A375 (cell line): Measurements from ENCODE around the gene PLXNB1. TPM values are rescaled to one million over a fixed set of nuclear protein-coding genes. Genes with fewer than 3 reads are reported as not detected.

ENCODE experiments used
- small RNA-seq: library from RNA; depleted of rRNA; stranded (forward); fragments of <200 nt; gene quantifications from one replicate; pipeline ENCODE3, GENCODE V24; 2014
- total RNA-seq: library from RNA; depleted of rRNA; stranded (reverse); fragments of >200 nt; shearing (Covaris generic); gene quantifications from 2 replicates; pipeline ENCODE4 v1.2.3, GENCODE V29; 2014; rRNA removed

PLXNB1 gene, protein sequence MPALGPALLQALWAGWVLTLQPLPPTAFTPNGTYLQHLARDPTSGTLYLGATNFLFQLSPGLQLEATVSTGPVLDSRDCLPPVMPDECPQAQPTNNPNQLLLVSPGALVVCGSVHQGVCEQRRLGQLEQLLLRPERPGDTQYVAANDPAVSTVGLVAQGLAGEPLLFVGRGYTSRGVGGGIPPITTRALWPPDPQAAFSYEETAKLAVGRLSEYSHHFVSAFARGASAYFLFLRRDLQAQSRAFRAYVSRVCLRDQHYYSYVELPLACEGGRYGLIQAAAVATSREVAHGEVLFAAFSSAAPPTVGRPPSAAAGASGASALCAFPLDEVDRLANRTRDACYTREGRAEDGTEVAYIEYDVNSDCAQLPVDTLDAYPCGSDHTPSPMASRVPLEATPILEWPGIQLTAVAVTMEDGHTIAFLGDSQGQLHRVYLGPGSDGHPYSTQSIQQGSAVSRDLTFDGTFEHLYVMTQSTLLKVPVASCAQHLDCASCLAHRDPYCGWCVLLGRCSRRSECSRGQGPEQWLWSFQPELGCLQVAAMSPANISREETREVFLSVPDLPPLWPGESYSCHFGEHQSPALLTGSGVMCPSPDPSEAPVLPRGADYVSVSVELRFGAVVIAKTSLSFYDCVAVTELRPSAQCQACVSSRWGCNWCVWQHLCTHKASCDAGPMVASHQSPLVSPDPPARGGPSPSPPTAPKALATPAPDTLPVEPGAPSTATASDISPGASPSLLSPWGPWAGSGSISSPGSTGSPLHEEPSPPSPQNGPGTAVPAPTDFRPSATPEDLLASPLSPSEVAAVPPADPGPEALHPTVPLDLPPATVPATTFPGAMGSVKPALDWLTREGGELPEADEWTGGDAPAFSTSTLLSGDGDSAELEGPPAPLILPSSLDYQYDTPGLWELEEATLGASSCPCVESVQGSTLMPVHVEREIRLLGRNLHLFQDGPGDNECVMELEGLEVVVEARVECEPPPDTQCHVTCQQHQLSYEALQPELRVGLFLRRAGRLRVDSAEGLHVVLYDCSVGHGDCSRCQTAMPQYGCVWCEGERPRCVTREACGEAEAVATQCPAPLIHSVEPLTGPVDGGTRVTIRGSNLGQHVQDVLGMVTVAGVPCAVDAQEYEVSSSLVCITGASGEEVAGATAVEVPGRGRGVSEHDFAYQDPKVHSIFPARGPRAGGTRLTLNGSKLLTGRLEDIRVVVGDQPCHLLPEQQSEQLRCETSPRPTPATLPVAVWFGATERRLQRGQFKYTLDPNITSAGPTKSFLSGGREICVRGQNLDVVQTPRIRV (N-terminal part only)
- total RNA-seq, result 25.6 and 29.2 TPM in 2 replicates

DNA sequence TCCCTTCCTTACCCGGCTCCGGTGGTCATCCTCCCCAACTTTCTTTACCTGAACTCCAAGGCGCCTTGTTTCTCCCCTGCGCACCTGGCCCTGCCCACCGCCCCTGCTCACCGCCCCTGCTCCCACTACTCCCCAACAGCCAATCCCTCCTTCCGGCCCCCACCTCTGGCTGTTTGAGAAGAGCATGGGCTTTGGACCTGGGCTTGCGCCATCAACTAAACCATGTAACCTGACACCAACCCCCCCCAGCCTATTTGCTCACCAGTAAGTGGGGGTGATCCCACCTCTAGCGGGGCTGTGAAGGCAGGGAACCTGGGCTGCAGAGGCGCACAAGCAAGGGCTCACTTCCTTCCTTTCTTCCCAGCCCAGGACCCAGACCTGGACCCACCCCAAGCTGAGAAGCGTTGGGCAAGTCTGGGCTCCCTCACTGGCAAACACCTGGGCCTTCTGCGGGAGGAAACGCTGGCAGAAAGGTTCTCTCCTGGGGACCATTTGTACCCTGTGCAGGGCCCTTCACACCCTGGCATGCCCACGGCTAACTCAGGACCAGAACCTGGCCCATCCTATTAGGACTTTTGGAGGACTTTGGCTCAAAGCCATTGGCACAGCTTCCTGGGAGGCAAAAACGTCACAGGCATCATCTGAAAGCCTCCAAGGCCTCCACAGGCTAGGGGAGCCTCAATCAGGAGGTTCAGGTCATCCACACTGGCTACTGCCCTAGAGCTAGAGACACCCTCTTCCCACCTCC, at the start of gene PLXNB1:
Gene PLXNB1 (minus strand): TSS at position 127 of the 748 bp plus-strand sequence. CDS start 5,475 bp downstream, outside the sequence.

DNA sequence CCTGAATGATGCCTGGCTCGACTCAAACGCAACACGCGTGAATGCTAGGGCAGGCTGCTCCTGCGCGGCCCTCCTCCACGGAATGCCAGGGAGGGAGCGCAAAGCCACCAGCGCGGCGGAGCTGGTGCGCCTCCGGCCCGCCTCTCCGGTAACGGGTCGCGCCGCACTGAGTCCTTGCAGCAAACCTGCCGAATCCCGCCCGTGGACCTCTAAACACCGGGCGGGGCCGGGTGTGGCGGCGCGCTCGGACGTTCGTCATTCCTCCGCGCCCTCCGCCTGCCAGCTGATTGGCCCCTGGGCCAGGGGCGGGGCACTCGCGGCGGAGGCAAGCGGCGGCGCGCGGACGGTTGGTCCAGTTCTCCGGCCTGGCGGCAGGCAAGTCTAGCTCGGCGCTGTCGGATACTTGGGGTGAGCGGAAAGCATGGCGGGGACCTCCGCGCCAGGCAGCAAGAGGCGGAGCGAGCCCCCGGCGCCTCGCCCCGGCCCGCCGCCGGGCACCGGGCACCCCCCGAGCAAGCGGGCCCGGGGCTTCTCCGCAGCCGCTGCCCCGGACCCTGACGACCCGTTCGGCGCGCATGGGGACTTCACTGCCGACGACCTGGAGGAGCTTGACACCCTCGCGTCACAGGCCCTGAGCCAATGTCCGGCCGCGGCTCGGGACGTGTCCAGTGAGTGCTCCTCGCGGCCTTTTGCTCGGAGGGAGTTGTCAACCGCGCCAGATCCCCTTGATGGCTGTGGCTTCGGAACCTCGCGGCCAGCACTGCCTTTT, 16.7 kb upstream of the PLXNB1 start, which contains the start of gene ATRIP:
Gene ATRIP (plus strand): TSS at position 313 of the 769 bp plus-strand sequence. CDS start 109 bp downstream, at position 422.

DNA sequence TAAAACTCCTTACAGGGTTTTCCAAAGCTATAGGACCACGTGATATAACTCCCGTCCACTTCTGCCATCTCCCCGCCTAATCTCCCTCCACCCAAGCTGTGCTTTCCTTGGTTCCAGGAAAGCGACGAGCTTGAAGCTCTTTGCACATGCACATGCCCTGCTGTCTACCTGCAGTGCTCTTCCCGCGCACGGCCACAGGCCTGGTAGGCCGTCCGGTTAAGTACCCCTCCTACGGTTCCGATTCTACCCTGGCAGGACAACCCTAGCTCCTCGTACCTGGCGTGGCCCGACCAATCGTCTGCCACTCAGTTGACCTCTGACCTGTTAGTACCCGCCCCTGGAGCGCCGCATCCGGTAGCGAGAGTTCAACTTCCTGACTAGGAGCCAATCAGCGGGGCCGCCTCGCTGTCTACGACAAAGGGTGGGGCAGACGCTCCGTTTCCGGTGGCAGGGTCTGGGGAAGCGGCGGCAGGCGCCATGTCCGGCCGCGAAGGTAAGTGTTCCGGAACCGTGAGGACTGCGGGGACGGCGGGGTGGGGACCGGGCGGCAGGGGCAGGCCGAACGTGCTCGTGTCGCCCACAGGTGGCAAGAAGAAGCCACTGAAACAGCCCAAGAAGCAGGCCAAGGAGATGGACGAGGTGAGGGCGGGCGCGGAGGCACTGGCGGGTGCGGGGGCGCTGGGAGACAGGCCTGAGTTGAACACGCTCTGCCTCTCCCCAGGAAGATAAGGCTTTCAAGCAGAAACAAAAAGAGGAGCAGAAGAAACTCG, 10.1 kb upstream of the PLXNB1 start, which contains the start of the genes CCDC51 and TMA7:
Gene CCDC51 (minus strand): TSS at position 300 of the 770 bp plus-strand sequence. CDS start 4,991 bp downstream, outside the sequence.
Gene TMA7 (plus strand): TSS at position 438 of the 770 bp plus-strand sequence. CDS start 40 bp downstream, at position 478.

DNA sequence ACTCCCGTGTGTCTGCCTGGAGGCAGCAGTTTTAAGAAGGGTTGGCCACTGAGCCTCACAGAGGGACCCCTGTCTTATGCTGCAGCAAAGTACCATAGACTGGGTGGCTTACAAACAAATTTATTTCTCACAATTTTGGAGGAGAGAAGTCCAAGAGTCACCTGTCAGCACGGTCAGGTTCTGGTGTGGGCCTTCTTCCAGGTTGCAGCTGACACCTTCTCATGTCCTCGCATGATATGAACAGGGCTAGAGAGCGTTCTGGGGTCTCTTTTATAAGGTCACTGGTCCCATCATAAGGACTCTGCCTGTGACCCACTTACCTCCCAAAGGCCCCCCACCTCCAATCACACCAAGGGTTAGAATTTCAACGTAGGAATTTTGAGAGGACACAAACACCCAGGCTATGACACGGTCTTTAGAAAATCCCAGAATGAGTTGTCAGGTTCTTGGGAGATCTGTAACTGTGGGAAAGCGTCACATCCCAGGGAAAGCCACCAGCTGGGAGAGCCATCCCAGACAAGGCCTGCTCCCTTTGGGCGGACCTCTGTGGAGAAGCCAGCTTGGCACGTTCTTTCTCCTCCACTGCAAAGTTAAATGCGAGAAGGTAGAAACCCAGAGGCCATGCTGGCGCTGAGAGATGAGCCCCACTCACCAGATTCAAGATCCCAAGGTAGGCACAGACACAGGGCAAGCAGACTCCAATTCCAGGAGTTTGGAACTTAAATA, 58.1 kb downstream of the PLXNB1 start, which contains the start of gene FBXW12:
Gene FBXW12 (plus strand): TSS at position 569 of the 726 bp plus-strand sequence. CDS start 549 bp downstream, outside the sequence.

Small RNAs within 50 kb of the gene (small RNA-seq; reads per million reads assigned to genes)
- gene RN7SL321P, result not detected

Other genes with a start within 250 kb of the PLXNB1 start
- gene CDC25A, start 241.7 kb downstream of the PLXNB1 start, total RNA-seq, result 49.8 and 53.0 TPM in 2 replicates
- 2.4 and 6.6 TPM in 2 replicates for gene CAMP, start 206.6 kb downstream of the PLXNB1 start, total RNA-seq
- 16.5 and 17.2 TPM in 2 replicates for gene ZNF589, start 189.0 kb downstream of the PLXNB1 start, total RNA-seq
- 20.8 and 22.6 TPM in 2 replicates for gene NME6, start 128.7 kb downstream of the PLXNB1 start, total RNA-seq
- not detected in 2 replicates for gene SPINK8, start 96.4 kb downstream of the PLXNB1 start, total RNA-seq
- gene FBXW12, start 57.9 kb downstream of the PLXNB1 start, total RNA-seq, result 0.04 TPM in 1 of 2 replicates, not detected in the other
- 30.7 and 33.8 TPM in 2 replicates for gene CCDC51, start 10.0 kb upstream of the PLXNB1 start, total RNA-seq
- 631 and 866 TPM in 2 replicates for gene TMA7, start 10.2 kb upstream of the PLXNB1 start, total RNA-seq
- 13.7 and 14.2 TPM in 2 replicates for gene ATRIP, start 16.7 kb upstream of the PLXNB1 start, total RNA-seq
- gene SHISA5, start 74.1 kb upstream of the PLXNB1 start, total RNA-seq, result 107 and 119 TPM in 2 replicates
- 57.7 and 76.4 TPM in 2 replicates for gene PFKFB4, start 126.7 kb upstream of the PLXNB1 start, total RNA-seq
- gene UCN2, start 133.7 kb upstream of the PLXNB1 start, total RNA-seq, result 17.5 and 30.5 TPM in 2 replicates
- gene COL7A1, start 165.2 kb upstream of the PLXNB1 start, total RNA-seq, result 14.6 and 21.1 TPM in 2 replicates
- gene UQCRC1, start 179.6 kb upstream of the PLXNB1 start, total RNA-seq, result 264 and 282 TPM in 2 replicates
- gene TMEM89, start 191.7 kb upstream of the PLXNB1 start, total RNA-seq, result not detected in 2 replicates
- 22.7 and 23.9 TPM in 2 replicates for gene SLC26A6, start 205.4 kb upstream of the PLXNB1 start, total RNA-seq
- gene CELSR3, start 232.8 kb upstream of the PLXNB1 start, total RNA-seq, result 7.3 and 7.9 TPM in 2 replicates